CD4-positive, alpha-beta T cell (primary cell): ENCODE results near the gene ASXL2. TPM values are rescaled to one million over a fixed set of nuclear protein-coding genes. Genes with fewer than 3 reads are reported as not detected.
"Not testable (repeated sequence)": the region's sequence is repeated elsewhere in the genome, so short reads cannot be mapped to it uniquely, and the experiment has no call there.

ENCODE experiments used
- ATAC-seq: fragments of 200-7000 bp; cut with Tn5 transposase; one replicate; pipeline ENCODE4 v1.10.0; 2022; ENCODE audit warnings: mild to moderate bottlenecking; ENCODE audit not compliant: poor library complexity
- CTCF ChIA-PET: fragments of 350-600 bp; sonication (Branson Sonifier 250); formaldehyde crosslinking; loops from one replicate; lab custom pipeline; 2021; ENCODE audit warnings: antibody characterized with exemption, inconsistent platforms; lab: Charles Lee
- POLR2A ChIA-PET: fragments of 350-600 bp; sonication (Branson Sonifier 250); formaldehyde crosslinking; loops from one replicate; lab custom pipeline; 2021; ENCODE audit warnings: antibody characterized with exemption, inconsistent platforms; lab: Charles Lee
- DNase-seq, 14 experiments: peaks; one replicate each; pipeline ENCODE4 v3.0.0-alpha.2; 2013 to 2020; ENCODE audit warnings: mixed read lengths in 2 of 14
- H3K27ac ChIP-seq, 2 donors: one replicate each; pipeline versions ENCODE4 v1.5.1 to v1.7.0; 2013; ENCODE audit warnings: low read length in 2 of 2, low read depth in 1 of 2, mild to moderate bottlenecking in 1 of 2
- H3K27me3 ChIP-seq, 2 experiments: 1 replicate in 1 of 2; 2 replicates in 1 of 2; pipeline versions ENCODE4 v1.6.1 to v1.7.0; 2013; ENCODE audit warnings: low read length in 2 of 2, control low read depth in 1 of 2, mild to moderate bottlenecking in 1 of 2, moderate library complexity in 1 of 2; ENCODE audit not compliant: insufficient read depth in 2 of 2, control insufficient read depth in 1 of 2
- H3K36me3 ChIP-seq: one replicate; pipeline ENCODE4 v1.6.1; 2013; ENCODE audit warnings: low read length, control low read depth; ENCODE audit not compliant: insufficient read depth
- H3K4me1 ChIP-seq: one replicate; pipeline ENCODE4 v1.6.1; 2013; ENCODE audit warnings: low read length, control low read depth; ENCODE audit not compliant: insufficient read depth
- H3K4me3 ChIP-seq: one replicate; pipeline ENCODE4 v1.5.1; 2013; ENCODE audit warnings: mild to moderate bottlenecking, low read length, moderate library complexity
- H3K9me3 ChIP-seq, 2 experiments: 1 replicate in 1 of 2; 2 replicates in 1 of 2; pipeline versions ENCODE4 v1.6.1 to v1.7.0; 2013; ENCODE audit warnings: low read length in 2 of 2, mild to moderate bottlenecking in 2 of 2, control low read depth in 1 of 2, moderate library complexity in 1 of 2; ENCODE audit not compliant: control insufficient read depth in 1 of 2, insufficient read depth in 1 of 2
- H3K27ac Mint-ChIP-seq: one replicate; pipeline ENCODE4 v1.8.0; 2020; ENCODE audit warnings: mixed read lengths
- H3K27me3 Mint-ChIP-seq: one replicate; pipeline ENCODE4 v1.8.0; 2021; ENCODE audit warnings: mixed read lengths
- H3K36me3 Mint-ChIP-seq: one replicate; pipeline ENCODE4 v1.8.0; 2021; ENCODE audit warnings: low read depth, mixed read lengths
- H3K4me1 Mint-ChIP-seq: one replicate; pipeline ENCODE4 v1.8.0; 2021; ENCODE audit warnings: low read depth, mixed read lengths
- H3K4me3 Mint-ChIP-seq: one replicate; pipeline ENCODE4 v1.8.0; 2020; ENCODE audit warnings: mild to moderate bottlenecking, mixed read lengths
- H3K9me3 Mint-ChIP-seq: one replicate; pipeline ENCODE4 v1.8.0; 2020; ENCODE audit warnings: mixed read lengths
- CTCF ChIP-seq: fragments of 200-600 bp; IDR thresholded peaks from one replicate; pipeline ENCODE4 v1.8.0; 2022; ENCODE audit warnings: antibody characterized with exemption, mild to moderate bottlenecking
- intact Hi-C, 2 experiments: fragments of 100-400 bp; cut with DNase I in 1 of 2; cut with micrococcal nuclease in 1 of 2; formaldehyde crosslinking; loops; one replicate each; pipeline versions ENCODE4 v1.15.1 to v1.9.0; 2023 to 2025; cut with DNase I, micrococcal nuclease
- total RNA-seq, 174 experiments: library from RNA in 2 of 174; stranded (reverse) in 2 of 174; gene quantifications; one replicate each; pipeline ENCODE4 v1.2.3 and lab custom pipeline; 2021 to 2026

The ASXL2 gene
- total RNA-seq, 2 experiments from 2014 or later: 15.1 to 17.2 TPM

- no peaks in the 10 kb centered on the region for H3K9me3 ChIP-seq
- no peak for DNase-seq
- Mint-ChIP-seq H3K27me3 (peaks cover 23% of the 10 kb centered on the region), H3K36me3 (no peaks in the 10 kb centered on the region), H3K27ac (no peak overlapping the region), H3K4me3 (no peak overlapping the region), H3K4me1 (peaks cover 8% of the 10 kb centered on the region), H3K9me3 (no peaks in the 10 kb centered on the region)
- no peak overlapping the region for H3K27ac ChIP-seq
- peaks cover 0 to 5% of the 10 kb centered on the region in 2 experiments for H3K27me3 ChIP-seq
- ATAC-seq: no peak
- ChIA-PET CTCF (no interaction called here), POLR2A (no interaction called here)
- H3K36me3 ChIP-seq: no peaks in the 10 kb centered on the region
- intact Hi-C loops: no loop called here
- H3K4me1 ChIP-seq: peaks cover 4% of the 10 kb centered on the region
- H3K4me3 ChIP-seq: no peak overlapping the region
- TF ChIP-seq CTCF: no peak
Observed at GRCh38 chr2:25707927-25708590, 170.2 kb downstream of the ASXL2 start.

- H3K4me3 ChIP-seq, H3K9me3 Mint-ChIP-seq, H3K36me3 ChIP-seq, POLR2A ChIA-PET, DNase-seq, H3K27ac ChIP-seq, ATAC-seq, CTCF ChIA-PET, H3K4me1 ChIP-seq, H3K4me3 Mint-ChIP-seq, H3K4me1 Mint-ChIP-seq, H3K27ac Mint-ChIP-seq, H3K36me3 Mint-ChIP-seq, H3K9me3 ChIP-seq, intact Hi-C loops, H3K27me3 ChIP-seq: not testable (repeated sequence)
- H3K27me3 Mint-ChIP-seq: peaks cover 18% of the 10 kb centered on the region
Observed at GRCh38 chr2:25705575-25705974, 172.7 kb downstream of the ASXL2 start.

GRCh38 chr2:25701801-25702200 is 176.5 kb downstream of the ASXL2 start:
- ChIA-PET POLR2A (no interaction called here), CTCF (interaction anchor here (4.4 kb wide), 1 partner anchor 94 kb away, joined by 45 read pairs; no protein-coding TSS in a partner anchor)
- Histone ChIP-seq H3K36me3 (no peaks in the 10 kb centered on the region), H3K4me3 (no peak overlapping the region), H3K4me1 (no peaks in the 10 kb centered on the region), H3K27ac (no peak overlapping the region), H3K9me3 (no peaks in the 10 kb centered on the region), H3K27me3 (no peaks in the 10 kb centered on the region)
- Mint-ChIP-seq H3K9me3 (no peaks in the 10 kb centered on the region), H3K27ac (no peak overlapping the region), H3K36me3 (no peaks in the 10 kb centered on the region), H3K27me3 (peaks cover 4% of the 10 kb centered on the region), H3K4me3 (no peak overlapping the region), H3K4me1 (peaks cover 4% of the 10 kb centered on the region)
- no peak for DNase-seq
- intact Hi-C loops: no loop called here
- TF ChIP-seq CTCF: no peak
- no peak for ATAC-seq
